ENCODE results near the gene CUEDC2. TPM values are rescaled to one million over a fixed set of nuclear protein-coding genes. Genes with fewer than 3 reads are reported as not detected.

The CUEDC2 gene
- total RNA-seq, 1 donor from 2014 or later: 81.3 TPM

- H3K36me3 Mint-ChIP-seq (ENCODE audit: unreplicated experiment): peaks cover 4% of the 10 kb centered on the region
- H3K27me3 Mint-ChIP-seq (ENCODE audit: unreplicated experiment): no peaks in the 10 kb centered on the region
- DNase-seq (ENCODE audit: extremely low spot score, unreplicated experiment): no peak
- no peaks in the 10 kb centered on the region for H3K9me3 Mint-ChIP-seq (ENCODE audit: unreplicated experiment)
- TF ChIP-seq, protein P1, sequence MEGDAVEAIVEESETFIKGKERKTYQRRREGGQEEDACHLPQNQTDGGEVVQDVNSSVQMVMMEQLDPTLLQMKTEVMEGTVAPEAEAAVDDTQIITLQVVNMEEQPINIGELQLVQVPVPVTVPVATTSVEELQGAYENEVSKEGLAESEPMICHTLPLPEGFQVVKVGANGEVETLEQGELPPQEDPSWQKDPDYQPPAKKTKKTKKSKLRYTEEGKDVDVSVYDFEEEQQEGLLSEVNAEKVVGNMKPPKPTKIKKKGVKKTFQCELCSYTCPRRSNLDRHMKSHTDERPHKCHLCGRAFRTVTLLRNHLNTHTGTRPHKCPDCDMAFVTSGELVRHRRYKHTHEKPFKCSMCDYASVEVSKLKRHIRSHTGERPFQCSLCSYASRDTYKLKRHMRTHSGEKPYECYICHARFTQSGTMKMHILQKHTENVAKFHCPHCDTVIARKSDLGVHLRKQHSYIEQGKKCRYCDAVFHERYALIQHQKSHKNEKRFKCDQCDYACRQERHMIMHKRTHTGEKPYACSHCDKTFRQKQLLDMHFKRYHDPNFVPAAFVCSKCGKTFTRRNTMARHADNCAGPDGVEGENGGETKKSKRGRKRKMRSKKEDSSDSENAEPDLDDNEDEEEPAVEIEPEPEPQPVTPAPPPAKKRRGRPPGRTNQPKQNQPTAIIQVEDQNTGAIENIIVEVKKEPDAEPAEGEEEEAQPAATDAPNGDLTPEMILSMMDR (IDR thresholded peaks at IDR 0.05): no peak
- no peaks in the 10 kb centered on the region for H3K4me1 Mint-ChIP-seq (ENCODE audit: unreplicated experiment)
- no peak overlapping the region for H3K4me3 Mint-ChIP-seq (ENCODE audit: unreplicated experiment)
- no peak overlapping the region for H3K27ac Mint-ChIP-seq (ENCODE audit: unreplicated experiment)
Measured at GRCh38 chr10:102475451-102476040, 43.2 kb upstream of the CUEDC2 start.

- H3K36me3 Mint-ChIP-seq (ENCODE audit: unreplicated experiment): peaks cover 3% of the 10 kb centered on the region
- peaks cover 4% of the 10 kb centered on the region for H3K4me1 Mint-ChIP-seq (ENCODE audit: unreplicated experiment)
- TF ChIP-seq, protein P1 (IDR thresholded peaks at IDR 0.05): no peak
- no peak overlapping the region for H3K4me3 Mint-ChIP-seq (ENCODE audit: unreplicated experiment)
- H3K27me3 Mint-ChIP-seq (ENCODE audit: unreplicated experiment): no peaks in the 10 kb centered on the region
- no peaks in the 10 kb centered on the region for H3K9me3 Mint-ChIP-seq (ENCODE audit: unreplicated experiment)
- no peak overlapping the region for H3K27ac Mint-ChIP-seq (ENCODE audit: unreplicated experiment)
- no peak for DNase-seq (ENCODE audit: extremely low spot score, unreplicated experiment)
Measured at GRCh38 chr10:102473445-102474331, 41.3 kb upstream of the CUEDC2 start.

- no peak for DNase-seq (ENCODE audit: extremely low spot score, unreplicated experiment)
- no peak overlapping the region for H3K4me3 Mint-ChIP-seq (ENCODE audit: unreplicated experiment)
Measured at GRCh38 chr10:102470579-102471546, 38.5 kb upstream of the CUEDC2 start.

DNA sequence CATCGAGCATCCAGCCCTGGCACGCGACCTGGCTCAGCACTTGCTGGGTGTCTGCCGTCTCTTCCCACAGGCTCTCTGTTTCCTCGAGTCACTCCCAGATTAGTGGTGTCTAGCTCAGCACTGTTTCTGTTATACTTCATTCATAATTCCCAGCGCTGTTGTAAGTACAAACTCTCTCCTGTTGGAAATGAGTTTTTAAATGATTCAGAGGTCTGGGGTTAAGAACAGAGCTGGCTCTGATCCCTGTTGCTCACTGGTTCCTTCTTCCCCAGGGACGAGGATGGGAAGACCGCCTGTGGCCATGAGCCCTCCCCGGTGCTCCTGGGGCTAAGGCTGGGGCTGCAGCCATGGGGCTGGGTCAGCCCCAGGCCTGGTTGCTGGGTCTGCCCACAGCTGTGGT lies 36.3 kb upstream of the CUEDC2 start:
- H3K36me3 Mint-ChIP-seq (ENCODE audit: unreplicated experiment): no peaks in the 10 kb centered on the region
- no peak overlapping the region for H3K27ac Mint-ChIP-seq (ENCODE audit: unreplicated experiment)
- H3K4me3 Mint-ChIP-seq (ENCODE audit: unreplicated experiment): no peak overlapping the region
- TF ChIP-seq, protein P1 (IDR thresholded peaks at IDR 0.05): no peak
- no peak for DNase-seq (ENCODE audit: extremely low spot score, unreplicated experiment)
- no peaks in the 10 kb centered on the region for H3K9me3 Mint-ChIP-seq (ENCODE audit: unreplicated experiment)
- H3K4me1 Mint-ChIP-seq (ENCODE audit: unreplicated experiment): peaks cover 5% of the 10 kb centered on the region
- H3K27me3 Mint-ChIP-seq (ENCODE audit: unreplicated experiment): no peaks in the 10 kb centered on the region

More at GRCh38 chr10:102470579-102471546, 38.5 kb upstream of the CUEDC2 start:
- peaks cover 5% of the 10 kb centered on the region for H3K4me1 Mint-ChIP-seq (ENCODE audit: unreplicated experiment)
- no peak overlapping the region for H3K27ac Mint-ChIP-seq (ENCODE audit: unreplicated experiment)
- TF ChIP-seq, protein P1 (IDR thresholded peaks at IDR 0.05): no peak
- H3K27me3 Mint-ChIP-seq (ENCODE audit: unreplicated experiment): no peaks in the 10 kb centered on the region
- H3K9me3 Mint-ChIP-seq (ENCODE audit: unreplicated experiment): no peaks in the 10 kb centered on the region
- H3K36me3 Mint-ChIP-seq (ENCODE audit: unreplicated experiment): peaks cover 3% of the 10 kb centered on the region
